ENCODE measurements around the gene FAM98A.

GRCh38 chr2:33552758-33553461 lies 46.2 kb downstream of the FAM98A start:
- TF ChIP-seq, protein P1, sequence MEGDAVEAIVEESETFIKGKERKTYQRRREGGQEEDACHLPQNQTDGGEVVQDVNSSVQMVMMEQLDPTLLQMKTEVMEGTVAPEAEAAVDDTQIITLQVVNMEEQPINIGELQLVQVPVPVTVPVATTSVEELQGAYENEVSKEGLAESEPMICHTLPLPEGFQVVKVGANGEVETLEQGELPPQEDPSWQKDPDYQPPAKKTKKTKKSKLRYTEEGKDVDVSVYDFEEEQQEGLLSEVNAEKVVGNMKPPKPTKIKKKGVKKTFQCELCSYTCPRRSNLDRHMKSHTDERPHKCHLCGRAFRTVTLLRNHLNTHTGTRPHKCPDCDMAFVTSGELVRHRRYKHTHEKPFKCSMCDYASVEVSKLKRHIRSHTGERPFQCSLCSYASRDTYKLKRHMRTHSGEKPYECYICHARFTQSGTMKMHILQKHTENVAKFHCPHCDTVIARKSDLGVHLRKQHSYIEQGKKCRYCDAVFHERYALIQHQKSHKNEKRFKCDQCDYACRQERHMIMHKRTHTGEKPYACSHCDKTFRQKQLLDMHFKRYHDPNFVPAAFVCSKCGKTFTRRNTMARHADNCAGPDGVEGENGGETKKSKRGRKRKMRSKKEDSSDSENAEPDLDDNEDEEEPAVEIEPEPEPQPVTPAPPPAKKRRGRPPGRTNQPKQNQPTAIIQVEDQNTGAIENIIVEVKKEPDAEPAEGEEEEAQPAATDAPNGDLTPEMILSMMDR (tag by site-specific recombination; IDR thresholded peaks at IDR 0.05) = no peak
- TF ChIP-seq ZNF157 (tag by site-specific recombination; IDR thresholded peaks at IDR 0.05) = no peak
